IMR-90 (cell line): ENCODE results near the gene NFKBIA. TPM values are rescaled to one million over a fixed set of nuclear protein-coding genes. Genes with fewer than 3 reads are reported as not detected.
A peak's percentile ranks its signal among the peaks of the same experiment; 100 is the strongest.

Experiments used
- ATAC-seq: fragments of 200-7000 bp; cut with Tn5 transposase; 2 replicates; pipeline ENCODE4 v1.9.1; 2020; ENCODE audit warnings: low read depth, mild to moderate bottlenecking, moderate library complexity
- BruUV-seq: library from RNA; stranded (reverse); fragments of 400-500 nt; replicated peaks from 2 replicates; lab custom pipeline; 2021; lab: Mats Ljungman, UMichigan
- CTCF ChIA-PET: fragments of 300-600 bp; formaldehyde crosslinking; extraction: SDS; loops from one replicate; lab custom pipeline; 2021; ENCODE audit warnings: antibody characterized with exemption; lab: Yijun Ruan, JAX
- POLR2A ChIA-PET: fragments of 300-600 bp; sonication (Branson Sonifier 250); formaldehyde crosslinking; loops from one replicate; lab custom pipeline; 2022; ENCODE audit warnings: antibody characterized with exemption; ENCODE audit not compliant: unreplicated experiment; lab: Charles Lee
- DNase-seq: peaks from one replicate; pipeline ENCODE4 v3.0.0; 2013
- H2AFZ ChIP-seq: replicated peaks from 2 replicates; pipeline ENCODE3; 2013; ENCODE audit warnings: low read length, mild to moderate bottlenecking; ENCODE audit not compliant: poor library complexity
- H2AK5ac ChIP-seq: 2 replicates; pipeline ENCODE4 v1.6.1; 2013; ENCODE audit warnings: low read depth, low read length, inconsistent platforms
- H2AK9ac ChIP-seq: replicated peaks from 2 replicates; pipeline ENCODE3; 2013; ENCODE audit warnings: mild to moderate bottlenecking, low read depth, low read length, moderate library complexity; ENCODE audit not compliant: poor library complexity
- H2BK120ac ChIP-seq: 2 replicates; pipeline ENCODE4 v1.6.1; 2013; ENCODE audit warnings: low read depth, low read length, inconsistent platforms
- H2BK15ac ChIP-seq: 3 replicates; pipeline ENCODE4 v1.6.1; 2013; ENCODE audit warnings: low read depth, low read length, inconsistent platforms
- H2BK20ac ChIP-seq: 2 replicates; pipeline ENCODE4 v1.6.1; 2013; ENCODE audit warnings: low read depth, mild to moderate bottlenecking, inconsistent platforms, low read length, moderate library complexity
- H2BK5ac ChIP-seq: 2 replicates; pipeline ENCODE4 v1.6.1; 2013; ENCODE audit warnings: mild to moderate bottlenecking, low read depth, low read length, inconsistent platforms; ENCODE audit not compliant: poor library complexity, severe bottlenecking
- H3K14ac ChIP-seq: replicated peaks from 2 replicates; pipeline ENCODE4 v1.6.1; 2013; ENCODE audit warnings: low read depth, low read length, inconsistent platforms
- H3K18ac ChIP-seq: 2 replicates; pipeline ENCODE4 v1.6.1; 2013; ENCODE audit warnings: low read depth, low read length, control low read depth
- H3K23ac ChIP-seq: 2 replicates; pipeline ENCODE4 v1.6.1; 2013; ENCODE audit warnings: low read depth, low read length, inconsistent platforms
- H3K27ac ChIP-seq: 2 replicates; pipeline ENCODE4 v1.5.1; 2013; ENCODE audit warnings: mild to moderate bottlenecking, control low read depth, low read length; ENCODE audit not compliant: insufficient read depth
- H3K27me3 ChIP-seq: 2 replicates; pipeline ENCODE4 v1.6.1; 2013; ENCODE audit warnings: low read length; ENCODE audit not compliant: control insufficient read depth, insufficient read depth
- H3K36me3 ChIP-seq: 2 replicates; pipeline ENCODE4 v1.6.1; 2013; ENCODE audit warnings: low read length, mixed read lengths; ENCODE audit not compliant: control insufficient read depth, insufficient read depth
- H3K4ac ChIP-seq: 2 replicates; pipeline ENCODE4 v1.6.1; 2013; ENCODE audit warnings: low read depth, low read length, inconsistent platforms
- H3K4me1 ChIP-seq: 2 replicates; pipeline ENCODE4 v1.6.1; 2013; ENCODE audit warnings: low read length, mixed read lengths; ENCODE audit not compliant: control insufficient read depth, insufficient read depth
- H3K4me2 ChIP-seq: 2 replicates; pipeline ENCODE4 v1.6.1; 2013; ENCODE audit warnings: low read depth, mild to moderate bottlenecking, control low read depth, low read length, moderate library complexity
- H3K4me3 ChIP-seq: 2 replicates; pipeline ENCODE4 v1.5.1; 2013; ENCODE audit warnings: low read depth, mild to moderate bottlenecking, control low read depth, low read length, moderate library complexity; ENCODE audit not compliant: insufficient read depth
- H3K56ac ChIP-seq: 2 replicates; pipeline ENCODE4 v1.6.1; 2013; ENCODE audit warnings: low read length, inconsistent platforms; ENCODE audit not compliant: insufficient read depth; ENCODE audit errors: extremely low read depth
- H3K79me1 ChIP-seq, 2 experiments: 2 replicates each; pipeline ENCODE4 v1.6.1; 2013; ENCODE audit warnings: low read length in 2 of 2, inconsistent platforms in 1 of 2, low read depth in 1 of 2
- H3K9ac ChIP-seq: 2 replicates; pipeline ENCODE4 v1.6.1; 2013; ENCODE audit warnings: low read depth, low read length, control low read depth
- H3K9me1 ChIP-seq: 2 replicates; pipeline ENCODE4 v1.6.1; 2013; ENCODE audit warnings: low read length, inconsistent platforms; ENCODE audit not compliant: insufficient read depth
- H3K9me3 ChIP-seq: 2 replicates; pipeline ENCODE4 v1.6.1; 2013; ENCODE audit warnings: low read length; ENCODE audit not compliant: control insufficient read depth, insufficient read depth
- H4K20me1 ChIP-seq: 2 replicates; pipeline ENCODE4 v1.6.1; 2013; ENCODE audit warnings: low read length, inconsistent platforms; ENCODE audit not compliant: insufficient read depth
- H4K5ac ChIP-seq: 2 replicates; pipeline ENCODE4 v1.6.1; 2013; ENCODE audit warnings: mild to moderate bottlenecking, low read depth, low read length, control low read depth
- H4K8ac ChIP-seq, 2 experiments: 2 replicates each; pipeline ENCODE4 v1.6.1; 2013; ENCODE audit warnings: low read depth in 2 of 2, low read length in 2 of 2, control low read depth in 1 of 2, inconsistent platforms in 1 of 2
- H4K91ac ChIP-seq: 2 replicates; pipeline ENCODE4 v1.6.1; 2013; ENCODE audit warnings: low read depth, low read length, inconsistent platforms; ENCODE audit not compliant: insufficient read depth
- BHLHE40 ChIP-seq: fragments of 150-350 bp; IDR thresholded peaks from 2 replicates; pipeline ENCODE4 v1.6.1; 2016; ENCODE audit warnings: mild to moderate bottlenecking, low read depth, low read length
- CEBPB ChIP-seq: IDR thresholded peaks from 2 replicates; pipeline ENCODE4 v1.6.1; 2012; ENCODE audit warnings: low read depth, low read length, improper control_type of control experiment
- CHD1 ChIP-seq: IDR thresholded peaks from 2 replicates; pipeline ENCODE4 v1.6.1; 2012; ENCODE audit warnings: low read depth, low read length, improper control_type of control experiment
- FOS ChIP-seq: fragments of 150-350 bp; IDR thresholded peaks from 2 replicates; pipeline ENCODE4 v1.6.1; 2016; ENCODE audit warnings: low read depth, low read length
- MAFK ChIP-seq: IDR thresholded peaks from 2 replicates; pipeline ENCODE4 v1.6.1; 2012; ENCODE audit warnings: low read depth, low read length, improper control_type of control experiment
- MAZ ChIP-seq: IDR thresholded peaks from 2 replicates; pipeline ENCODE4 v1.6.1; 2012; ENCODE audit warnings: low read depth, mild to moderate bottlenecking, low read length, improper control_type of control experiment, moderate library complexity, borderline replicate concordance
- MXI1 ChIP-seq: IDR thresholded peaks from 2 replicates; pipeline ENCODE4 v1.6.1; 2012; ENCODE audit warnings: low read depth, mild to moderate bottlenecking, low read length, moderate library complexity, borderline replicate concordance
- NFE2L2 ChIP-seq: fragments of 150-350 bp; IDR thresholded peaks from 2 replicates; pipeline ENCODE4 v1.6.1; 2016; ENCODE audit warnings: low read depth, mild to moderate bottlenecking, low read length
- POLR2A ChIP-seq: IDR thresholded peaks from 2 replicates; pipeline ENCODE4 v1.6.1; 2012; ENCODE audit warnings: mild to moderate bottlenecking, low read depth, low read length
- RAD21 ChIP-seq: IDR thresholded peaks from 2 replicates; pipeline ENCODE4 v1.6.1; 2012; ENCODE audit warnings: low read length, improper control_type of control experiment
- RCOR1 ChIP-seq: IDR thresholded peaks from 2 replicates; pipeline ENCODE4 v1.6.1; 2012; ENCODE audit warnings: mild to moderate bottlenecking, low read length, improper control_type of control experiment; ENCODE audit not compliant: insufficient replicate concordance
- RFX5 ChIP-seq: IDR thresholded peaks from 2 replicates; pipeline ENCODE4 v1.8.0; 2012; ENCODE audit warnings: low read depth, mild to moderate bottlenecking, low read length, moderate library complexity
- SMC3 ChIP-seq: fragments of 150-350 bp; IDR thresholded peaks from 2 replicates; pipeline ENCODE4 v1.6.1; 2016; ENCODE audit warnings: low read depth, mild to moderate bottlenecking, antibody characterized with exemption, low read length, moderate library complexity
- WGBS, 2 experiments: methylation state at CpG; one replicate each; pipeline versions ENCODE4 v1.1.5 to v1.1.7; 2013; ENCODE audit warnings: missing lambda C conversion rate in 2 of 2; ENCODE audit not compliant: insufficient read length in 1 of 2; ENCODE audit errors: extremely low coverage in 2 of 2; 5-methylcytosine and 5-hydroxymethylcytosine counted together
- dilution Hi-C: fragments of 300-500 bp; cut with HindIII; formaldehyde crosslinking; loops from one replicate; pipeline ENCODE4 v1.14.3; 2018; ENCODE audit warnings: low sequenced_read_pairs; ENCODE audit not compliant: unreplicated experiment
- in situ Hi-C: fragments of 300-500 bp; cut with MboI; formaldehyde crosslinking; loops from 3 replicates; pipeline ENCODE4 v1.14.3; 2019; ENCODE audit warnings: low sequenced_read_pairs, inconsistent platforms, mixed read lengths
- intact Hi-C: fragments of 100-400 bp; cut with micrococcal nuclease; formaldehyde crosslinking; loops from 2 replicates; pipeline ENCODE4 v1.10.0; 2022
- polyA plus RNA-seq, 3 experiments: library from polyadenylated mRNA; depleted of rRNA; stranded (reverse); fragments of >200 nt; gene quantifications; 2 replicates each; pipeline ENCODE4 v1.2.3, GENCODE V29; 2012; ENCODE audit warnings: low replicate concordance in 1 of 3
- total RNA-seq: library from RNA; depleted of rRNA; stranded (reverse); fragments of >200 nt; gene quantifications from 2 replicates; pipeline ENCODE4 v1.2.3, GENCODE V29; 2012
- TF ChIP-seq, protein P1 (sequence below): fragments of 150-350 bp; IDR thresholded peaks from 2 replicates; pipeline ENCODE4 v1.6.1; 2017; ENCODE audit warnings: mild to moderate bottlenecking, antibody characterized with exemption, low read length, low read depth
- TF ChIP-seq, protein P2 (sequence below): fragments of 150-350 bp; IDR thresholded peaks from 2 replicates; pipeline ENCODE4 v1.6.1; 2016; ENCODE audit warnings: low read depth, mild to moderate bottlenecking, low read length, moderate library complexity, borderline replicate concordance
- TF ChIP-seq, protein P3 (sequence below): conservative IDR thresholded peaks from 2 replicates; pipeline ENCODE4 v1.5.1; 2012; ENCODE audit warnings: mild to moderate bottlenecking, low read depth, low read length, improper control_type of control experiment

Gene NFKBIA
- total and polyA plus RNA-seq, 2 of the 4 experiments (the other 2 are of a cell fraction): 71.1 to 97.1 TPM

DNA sequence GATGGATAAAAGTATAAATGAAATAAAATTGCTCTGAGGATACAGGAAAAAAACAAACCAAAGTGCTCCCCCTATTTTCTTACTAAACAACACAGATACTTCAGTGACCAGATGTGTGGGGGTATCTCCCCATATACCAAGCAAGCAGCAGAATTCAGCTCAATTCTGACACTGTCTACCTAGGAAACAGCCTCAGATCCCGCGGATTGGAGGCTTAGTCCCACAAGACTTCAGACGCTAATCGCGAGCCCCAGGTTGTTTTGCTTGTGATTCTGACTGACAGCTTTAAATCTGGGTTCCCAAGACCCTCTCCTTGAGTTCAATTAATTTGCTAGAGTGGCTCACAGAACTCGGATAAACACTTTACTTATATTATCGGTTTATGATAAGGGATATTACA, 17.3 kb downstream of the NFKBIA start:
- no TSS peak for BruUV-seq
- no peak overlapping the region for H2BK120ac ChIP-seq
- H3K9me1 ChIP-seq: peaks cover 27% of the 10 kb centered on the region
- 0 out of 4 replicates have a peak, but pooled peaks cover 0 to 8% of the 10 kb centered on the region in 2 experiments for H3K79me1 ChIP-seq
- H3K14ac ChIP-seq: no peak overlapping the region
- peaks cover 22% of the 10 kb centered on the region for H3K4me1 ChIP-seq
- H3K9me3 ChIP-seq: no peaks in the 10 kb centered on the region
- no peak overlapping the region for H2AK9ac ChIP-seq
- 100% methylated on average over 1 of the region's 7 CpGs; no CpG with 5 or more reads in 1 of the 2 experiments for WGBS, 2 experiments
- no peak overlapping the region for H3K4me2 ChIP-seq
- no peak overlapping the region for H2BK5ac ChIP-seq
- dilution Hi-C loops: no loop called here
- H3K18ac ChIP-seq: no peak overlapping the region
- H3K4me3 ChIP-seq: no peak overlapping the region
- no peak overlapping the region for H2AFZ ChIP-seq
- DNase-seq: no peak
- H4K91ac ChIP-seq: no peak overlapping the region
- intact Hi-C loops: no loop called here
- 0 out of 3 replicates have a peak overlapping the region, but pooled peaks have one; percentile 21 for H2BK15ac ChIP-seq
- no peak overlapping the region for H4K8ac ChIP-seq
- ATAC-seq: no peak
- no peak overlapping the region for H3K23ac ChIP-seq
- H2AK5ac ChIP-seq: no peak overlapping the region
- H4K20me1 ChIP-seq: no peaks in the 10 kb centered on the region; the same call in 1 of the 2 replicates
- TF ChIP-seq CHD1 (no peak), FOS (no peak), SMC3 (no peak), POLR2A (no peak), MXI1 (no peak), RFX5 (no peak), MAZ (no peak), CEBPB (no peak), NFE2L2 (no peak), BHLHE40 (no peak), MAFK (no peak), RCOR1 (no peak), RAD21 (no peak)
- TF ChIP-seq, protein P1, sequence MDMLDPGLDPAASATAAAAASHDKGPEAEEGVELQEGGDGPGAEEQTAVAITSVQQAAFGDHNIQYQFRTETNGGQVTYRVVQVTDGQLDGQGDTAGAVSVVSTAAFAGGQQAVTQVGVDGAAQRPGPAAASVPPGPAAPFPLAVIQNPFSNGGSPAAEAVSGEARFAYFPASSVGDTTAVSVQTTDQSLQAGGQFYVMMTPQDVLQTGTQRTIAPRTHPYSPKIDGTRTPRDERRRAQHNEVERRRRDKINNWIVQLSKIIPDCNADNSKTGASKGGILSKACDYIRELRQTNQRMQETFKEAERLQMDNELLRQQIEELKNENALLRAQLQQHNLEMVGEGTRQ: no peak
- TF ChIP-seq, protein P2, sequence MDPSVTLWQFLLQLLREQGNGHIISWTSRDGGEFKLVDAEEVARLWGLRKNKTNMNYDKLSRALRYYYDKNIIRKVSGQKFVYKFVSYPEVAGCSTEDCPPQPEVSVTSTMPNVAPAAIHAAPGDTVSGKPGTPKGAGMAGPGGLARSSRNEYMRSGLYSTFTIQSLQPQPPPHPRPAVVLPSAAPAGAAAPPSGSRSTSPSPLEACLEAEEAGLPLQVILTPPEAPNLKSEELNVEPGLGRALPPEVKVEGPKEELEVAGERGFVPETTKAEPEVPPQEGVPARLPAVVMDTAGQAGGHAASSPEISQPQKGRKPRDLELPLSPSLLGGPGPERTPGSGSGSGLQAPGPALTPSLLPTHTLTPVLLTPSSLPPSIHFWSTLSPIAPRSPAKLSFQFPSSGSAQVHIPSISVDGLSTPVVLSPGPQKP: no peak
- TF ChIP-seq, protein P3, sequence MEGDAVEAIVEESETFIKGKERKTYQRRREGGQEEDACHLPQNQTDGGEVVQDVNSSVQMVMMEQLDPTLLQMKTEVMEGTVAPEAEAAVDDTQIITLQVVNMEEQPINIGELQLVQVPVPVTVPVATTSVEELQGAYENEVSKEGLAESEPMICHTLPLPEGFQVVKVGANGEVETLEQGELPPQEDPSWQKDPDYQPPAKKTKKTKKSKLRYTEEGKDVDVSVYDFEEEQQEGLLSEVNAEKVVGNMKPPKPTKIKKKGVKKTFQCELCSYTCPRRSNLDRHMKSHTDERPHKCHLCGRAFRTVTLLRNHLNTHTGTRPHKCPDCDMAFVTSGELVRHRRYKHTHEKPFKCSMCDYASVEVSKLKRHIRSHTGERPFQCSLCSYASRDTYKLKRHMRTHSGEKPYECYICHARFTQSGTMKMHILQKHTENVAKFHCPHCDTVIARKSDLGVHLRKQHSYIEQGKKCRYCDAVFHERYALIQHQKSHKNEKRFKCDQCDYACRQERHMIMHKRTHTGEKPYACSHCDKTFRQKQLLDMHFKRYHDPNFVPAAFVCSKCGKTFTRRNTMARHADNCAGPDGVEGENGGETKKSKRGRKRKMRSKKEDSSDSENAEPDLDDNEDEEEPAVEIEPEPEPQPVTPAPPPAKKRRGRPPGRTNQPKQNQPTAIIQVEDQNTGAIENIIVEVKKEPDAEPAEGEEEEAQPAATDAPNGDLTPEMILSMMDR: no peak
- no peaks in the 10 kb centered on the region for H3K36me3 ChIP-seq
- no peak overlapping the region for H3K56ac ChIP-seq
- ChIA-PET POLR2A (no interaction called here), CTCF (no interaction called here)
- H2BK20ac ChIP-seq: no peak overlapping the region
- no peaks in the 10 kb centered on the region for H3K27me3 ChIP-seq
- no peak overlapping the region for H4K5ac ChIP-seq
- H3K4ac ChIP-seq: no peak overlapping the region
- no peak overlapping the region for H3K9ac ChIP-seq
- no peak overlapping the region for H3K27ac ChIP-seq
- in situ Hi-C loops: no loop called here
